Inferior parietal cortex (tissue), 1 donor: ENCODE results near the gene CSTF1.
A peak's percentile ranks its signal among the peaks of the same experiment; 100 is the strongest.
"Not testable (repeated sequence)": the region's sequence is repeated elsewhere in the genome, so short reads cannot be mapped to it uniquely, and the experiment has no call there.

ENCODE experiments used
- DNase-seq: peaks from one replicate; pipeline ENCODE4 v3.0.0-alpha.2; 2016; ENCODE audit errors: extremely low spot score

CSTF1 gene

DNA sequence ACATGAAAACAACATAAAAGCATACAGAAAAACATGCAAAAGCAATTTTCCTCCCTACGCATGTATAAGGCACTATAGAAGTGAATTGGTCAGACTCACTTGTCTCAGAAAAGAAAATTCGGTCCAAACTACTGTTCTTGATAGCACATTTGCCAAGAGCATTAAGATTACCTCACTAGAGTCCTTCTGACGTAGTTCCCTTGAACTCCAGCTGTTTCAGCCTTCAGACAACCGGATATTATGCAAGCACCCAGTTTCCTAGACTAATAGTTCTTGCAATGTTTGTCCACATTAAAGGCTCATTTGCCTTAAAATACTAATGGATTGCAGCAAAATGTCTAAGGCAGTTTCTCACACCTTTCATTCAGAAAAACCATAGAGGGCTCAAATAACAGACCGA lies 17.1 kb downstream of the CSTF1 start:
- DNase-seq: no peak

DNA sequence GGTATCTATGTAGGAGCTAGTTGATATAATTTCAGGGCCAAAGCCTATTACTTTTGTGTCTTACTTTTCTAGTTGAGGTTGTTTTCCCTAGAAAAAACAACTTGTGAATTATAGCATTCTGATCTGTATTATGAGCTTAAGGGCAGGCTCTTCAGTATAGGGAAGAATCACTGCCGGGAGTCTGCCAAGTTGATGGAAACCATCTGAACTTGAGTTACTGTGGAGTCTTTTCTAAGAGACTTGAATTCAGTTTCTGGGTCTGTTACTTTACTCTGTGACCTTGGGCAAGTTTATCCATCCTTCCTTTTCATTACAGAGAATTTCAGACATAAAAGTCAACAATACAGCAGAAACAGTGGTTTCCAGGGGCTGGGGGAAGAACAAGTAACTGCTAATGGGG lies 17.5 kb downstream of the CSTF1 start:
- no peak for DNase-seq

DNA sequence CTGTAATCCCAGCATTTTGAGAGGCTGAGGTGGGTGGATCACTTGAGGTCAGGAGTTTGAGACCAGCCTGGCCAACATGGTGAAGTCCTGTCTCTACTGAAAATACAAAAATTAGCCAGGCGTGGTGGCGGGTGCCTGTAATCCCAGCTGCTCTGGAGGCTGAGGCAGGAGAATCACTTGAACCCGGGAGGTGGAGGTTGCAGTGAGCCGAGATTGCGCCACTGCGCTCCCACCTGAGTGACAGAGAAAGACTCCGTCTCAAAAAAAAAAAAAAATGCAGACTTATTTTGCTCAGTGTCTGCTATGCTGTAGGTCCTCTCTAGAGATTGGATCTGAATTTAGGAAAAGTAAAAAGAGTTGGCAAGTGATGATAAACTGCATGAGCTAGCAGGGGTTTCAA lies 18.8 kb downstream of the CSTF1 start:
- DNase-seq: not testable (repeated sequence)

DNA sequence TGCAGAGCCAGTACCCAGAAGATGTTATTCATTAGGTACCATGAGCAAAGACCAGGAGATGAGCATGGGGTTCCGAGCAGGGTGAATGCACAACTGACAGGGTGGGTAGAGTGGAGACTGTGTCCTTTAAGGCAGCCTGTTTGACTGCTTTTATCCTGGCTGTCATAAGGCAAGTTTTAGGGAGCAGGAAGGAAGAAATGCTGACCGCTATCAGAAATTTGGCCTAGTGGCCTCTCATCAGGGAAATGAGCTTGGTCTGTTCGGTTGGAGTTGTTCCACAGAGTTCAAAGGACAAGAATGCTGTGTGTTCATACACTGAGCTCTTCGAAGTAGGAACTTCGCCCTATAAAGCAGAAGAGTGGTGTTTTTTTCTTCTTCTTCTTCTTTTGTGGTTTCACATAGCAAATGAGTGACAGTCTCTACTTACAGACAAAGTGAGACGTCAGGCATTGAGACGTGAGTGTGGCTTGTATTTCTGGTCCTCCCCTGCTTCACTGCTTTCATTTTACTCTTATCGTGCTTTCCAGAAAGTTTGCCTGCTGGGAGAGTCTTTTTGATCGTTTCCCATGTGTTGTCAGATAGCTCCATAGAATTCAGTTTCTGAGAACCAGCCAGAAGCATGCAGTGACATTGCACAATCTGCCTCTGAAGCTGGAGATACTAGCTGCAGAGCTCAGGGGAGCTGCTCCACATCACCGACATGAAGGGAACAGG lies 19.5 kb downstream of the CSTF1 start, which contains the start of gene CASS4:
TSS of gene CASS4 (plus strand) at position 502 of the 714 bp plus-strand sequence. CDS start at position 701, 199 bp downstream.
- peak; percentile 53 for DNase-seq

DNA sequence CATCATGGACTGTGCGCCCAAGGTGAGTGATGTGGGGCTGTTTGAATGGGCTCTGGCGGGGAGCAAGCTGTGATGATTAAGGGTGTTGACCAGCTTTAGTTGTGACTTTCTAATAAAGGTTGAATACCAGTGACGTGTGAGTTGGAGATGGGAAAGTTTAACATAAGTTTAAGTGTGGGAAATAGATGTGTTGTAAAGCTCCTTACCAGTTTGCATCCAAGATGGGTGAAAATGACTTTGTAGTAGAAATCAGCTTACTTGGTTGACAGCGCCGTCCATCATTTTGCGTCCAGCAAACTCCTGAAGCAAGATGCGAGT lies 20.0 kb downstream of the CSTF1 start:
- no peak for DNase-seq

- DNase-seq: no peak
Measured at GRCh38 chr20:56412949-56413348, 20.5 kb downstream of the CSTF1 start.

DNA sequence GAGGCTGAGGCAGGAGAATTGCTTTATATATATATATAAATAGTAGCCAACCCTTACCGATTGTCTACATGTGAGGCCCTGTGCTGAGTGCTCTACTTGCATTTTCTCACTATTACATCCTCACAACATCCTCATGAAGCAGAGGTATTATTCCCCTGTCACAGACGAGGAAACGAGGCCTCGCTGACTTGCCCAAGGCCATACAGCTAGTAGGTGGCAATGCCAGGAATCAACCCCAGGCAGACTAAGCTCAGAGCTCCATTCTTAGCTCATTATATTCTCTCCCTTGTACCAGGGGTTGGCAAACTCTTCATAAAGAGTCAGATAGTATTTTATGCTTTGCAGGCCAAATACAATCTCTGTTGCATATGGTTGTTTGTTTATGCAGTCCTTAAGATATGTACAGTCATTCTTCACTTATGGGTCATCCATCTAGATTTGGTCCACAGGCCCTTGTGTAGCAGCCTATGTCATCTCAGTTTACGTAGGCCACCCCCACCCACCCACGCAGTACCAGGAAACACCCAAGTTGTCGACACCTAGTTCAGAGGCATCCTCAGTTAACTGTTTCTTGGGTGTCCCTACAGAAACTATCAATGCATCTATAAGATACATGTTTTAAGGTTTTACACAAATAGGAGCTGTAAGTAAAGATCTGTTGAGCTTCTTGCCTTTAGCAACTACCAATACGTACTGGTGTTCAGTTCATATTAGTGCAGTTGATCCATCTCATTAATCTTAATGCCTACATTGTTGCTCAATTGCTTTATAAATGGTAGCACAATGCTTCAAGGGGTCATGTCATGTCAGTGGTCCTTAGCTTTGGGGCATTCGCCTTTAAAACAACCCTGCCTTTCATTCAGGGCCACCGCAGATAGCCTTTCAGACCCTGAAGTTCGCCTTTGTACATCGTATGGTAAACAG lies 22.7 kb downstream of the CSTF1 start:
- DNase-seq: no peak

DNA sequence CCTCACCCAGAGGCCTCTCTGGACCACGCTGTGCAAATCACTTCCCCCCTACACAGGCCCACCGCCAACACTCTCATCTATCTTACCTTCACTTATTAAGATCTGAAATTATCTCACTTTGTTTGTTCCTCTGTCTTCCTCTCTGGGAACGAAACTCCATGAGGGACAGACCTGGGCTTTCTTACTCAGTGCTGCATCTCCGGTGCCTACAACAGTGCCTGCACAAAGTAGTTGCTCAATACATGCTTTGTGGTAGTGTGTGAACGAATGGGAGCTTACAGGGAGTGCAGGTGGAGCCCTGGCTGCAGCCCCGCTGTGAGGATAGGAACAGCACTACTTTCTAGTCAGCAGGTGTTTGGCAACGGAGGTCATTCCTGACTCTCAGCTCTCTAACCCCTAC lies 25.0 kb downstream of the CSTF1 start:
- no peak for DNase-seq

GRCh38 chr20:56417911-56418310 lies 25.5 kb downstream of the CSTF1 start:
- DNase-seq: no peak

- no peak for DNase-seq
Measured at GRCh38 chr20:56418385-56418861, 26.0 kb downstream of the CSTF1 start.

- no peak for DNase-seq
Measured at GRCh38 chr20:56420028-56420427, 27.6 kb downstream of the CSTF1 start.

- no peak for DNase-seq
Measured at GRCh38 chr20:56420940-56421688, 28.7 kb downstream of the CSTF1 start.

- no peak for DNase-seq
Measured at GRCh38 chr20:56422076-56422823, 29.8 kb downstream of the CSTF1 start.

- DNase-seq: no peak
Measured at GRCh38 chr20:56422824-56423189, 30.4 kb downstream of the CSTF1 start.

GRCh38 chr20:56423211-56423610 lies 30.8 kb downstream of the CSTF1 start:
- DNase-seq: no peak

- DNase-seq: no peak
Measured at GRCh38 chr20:56423886-56424285, 31.4 kb downstream of the CSTF1 start.

GRCh38 chr20:56424931-56425330 lies 32.5 kb downstream of the CSTF1 start:
- DNase-seq: no peak

DNA sequence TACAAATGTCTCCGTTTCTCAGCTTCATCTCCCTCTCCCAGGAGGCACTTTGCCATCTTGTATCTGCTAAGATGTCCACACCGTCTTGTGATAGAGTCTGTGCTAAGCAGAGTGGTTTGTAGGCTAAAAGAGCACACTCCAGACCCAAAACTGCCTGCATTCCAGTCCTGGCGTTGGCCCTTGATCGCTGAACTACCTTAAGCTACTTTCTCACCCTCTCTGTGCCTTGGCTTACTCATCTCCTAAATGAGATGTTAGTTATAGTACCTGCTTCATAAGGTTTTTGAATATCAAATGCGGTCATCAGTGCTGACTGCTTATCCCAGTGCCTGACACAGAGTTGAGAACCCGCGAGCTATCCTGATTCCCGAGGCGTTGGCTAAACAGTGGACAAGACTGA lies 33.6 kb downstream of the CSTF1 start:
- DNase-seq: no peak

GRCh38 chr20:56426926-56427325 lies 34.5 kb downstream of the CSTF1 start:
- DNase-seq: no peak

DNA sequence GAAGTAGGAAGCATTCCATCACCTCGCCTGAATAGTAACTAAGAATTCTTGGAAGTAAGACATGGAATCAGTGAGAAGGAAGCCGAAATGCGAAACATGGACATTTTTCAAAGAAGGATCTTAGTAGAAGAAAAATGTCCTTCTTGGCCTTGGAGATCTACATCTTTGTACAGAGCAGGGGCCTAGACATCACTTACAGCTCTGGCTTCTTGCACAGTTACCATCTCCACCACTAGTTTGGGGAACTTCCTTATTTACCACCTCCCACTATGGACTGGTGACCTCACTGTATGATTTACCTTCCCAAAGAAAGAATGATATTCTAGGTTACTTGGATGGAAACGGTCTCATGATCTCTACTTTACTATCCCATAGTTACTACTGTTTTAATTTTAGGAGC lies 35.4 kb downstream of the CSTF1 start:
- no peak for DNase-seq

GRCh38 chr20:56428410-56428809 lies 36.0 kb downstream of the CSTF1 start:
- DNase-seq: no peak

GRCh38 chr20:56428881-56429280 lies 36.4 kb downstream of the CSTF1 start:
- no peak for DNase-seq
